Femur (tissue), 1 donor: ENCODE results near the gene AKIRIN2.

Experiments used
- DNase-seq: peaks from one replicate; pipeline ENCODE4 v3.0.0-alpha.2; 2017

AKIRIN2 gene

DNA sequence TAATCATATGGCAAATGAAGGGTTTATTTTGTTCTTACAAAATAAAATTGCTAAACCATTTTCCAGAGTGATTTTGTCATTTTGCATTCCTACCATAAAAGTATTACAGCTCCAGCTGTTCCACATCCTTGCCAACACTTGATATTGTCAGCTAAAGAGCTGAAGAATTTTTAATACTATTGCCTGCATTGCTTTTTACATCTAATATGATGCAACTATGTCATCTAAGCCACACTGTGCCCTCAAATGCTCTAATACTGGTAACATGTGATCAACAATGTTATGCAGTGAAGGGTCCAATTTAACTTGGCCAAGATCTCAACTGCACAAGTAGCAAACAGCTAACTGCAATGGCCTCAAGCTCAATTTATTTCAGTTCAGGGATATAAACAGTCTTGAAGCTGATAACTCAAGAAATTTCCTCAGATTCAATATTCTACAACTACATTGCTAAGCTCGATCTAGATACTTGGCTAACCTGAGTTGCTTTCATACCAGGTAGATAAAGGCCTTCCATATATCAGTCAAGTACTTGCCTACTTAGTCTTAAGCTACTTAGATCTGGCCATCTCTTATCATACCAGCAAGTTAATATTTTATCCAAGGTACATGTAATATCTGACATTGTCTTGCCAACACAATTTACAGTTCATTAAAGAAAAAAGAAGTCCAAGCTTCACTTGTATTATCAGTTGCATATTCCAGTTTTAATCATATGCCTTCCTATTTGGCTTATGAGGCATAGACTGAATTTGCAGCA is 17.0 kb downstream of the AKIRIN2 start:
- DNase-seq = no peak

GRCh38 chr6:87683890-87684289 is 18.1 kb downstream of the AKIRIN2 start:
- DNase-seq = no peak

DNA sequence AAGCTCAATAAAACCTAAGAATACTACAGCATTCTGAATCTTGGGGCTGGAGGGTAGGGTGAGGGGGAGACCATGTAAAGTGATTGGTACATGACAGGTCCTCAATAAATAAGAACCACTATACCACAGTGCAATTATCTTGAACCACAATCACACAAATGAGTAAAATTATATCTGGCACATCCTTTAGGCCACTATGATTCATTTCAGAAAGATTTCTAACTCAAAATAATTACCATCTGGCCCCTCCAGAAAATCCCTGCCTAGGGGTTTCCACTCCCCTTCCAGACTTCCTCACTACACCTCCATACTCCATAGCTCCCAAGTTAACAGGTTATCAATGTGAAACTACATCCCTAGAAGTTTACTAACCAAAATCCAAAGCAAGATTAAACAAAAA is 19.7 kb downstream of the AKIRIN2 start:
- no peak for DNase-seq

DNA sequence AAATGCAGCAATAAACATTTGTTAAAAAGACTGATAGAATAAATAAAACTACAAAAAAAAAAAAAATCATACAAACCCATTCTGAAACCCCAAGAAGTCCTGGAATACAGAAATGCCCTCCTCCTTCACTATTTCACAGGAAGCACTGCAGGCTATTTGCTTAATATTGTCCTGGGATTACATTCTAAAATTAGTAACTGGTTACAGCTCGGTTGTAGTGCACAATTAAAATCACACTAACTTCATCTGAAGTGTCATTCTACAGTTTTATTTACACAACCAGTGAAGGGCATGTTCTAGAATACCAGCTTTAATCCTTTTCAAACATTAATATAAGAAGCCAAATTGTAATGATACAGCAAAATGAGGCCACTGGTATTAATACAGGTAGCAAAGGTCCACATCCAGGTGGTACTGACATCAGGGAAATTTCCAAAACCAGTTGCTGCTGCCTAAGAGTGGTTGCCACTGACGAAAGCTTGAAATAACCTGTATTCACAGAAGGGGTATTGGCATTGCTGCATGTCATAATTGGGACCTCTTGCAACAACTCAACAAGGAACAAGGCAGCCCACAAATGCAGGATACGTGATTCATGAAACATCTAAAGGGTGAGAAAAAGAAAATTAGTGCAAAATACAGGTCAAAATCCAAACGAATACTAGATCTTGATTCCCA is 26.9 kb downstream of the AKIRIN2 start:
- DNase-seq = no peak

GRCh38 chr6:87674290-87674689 is 27.7 kb downstream of the AKIRIN2 start:
- DNase-seq = no peak

DNA sequence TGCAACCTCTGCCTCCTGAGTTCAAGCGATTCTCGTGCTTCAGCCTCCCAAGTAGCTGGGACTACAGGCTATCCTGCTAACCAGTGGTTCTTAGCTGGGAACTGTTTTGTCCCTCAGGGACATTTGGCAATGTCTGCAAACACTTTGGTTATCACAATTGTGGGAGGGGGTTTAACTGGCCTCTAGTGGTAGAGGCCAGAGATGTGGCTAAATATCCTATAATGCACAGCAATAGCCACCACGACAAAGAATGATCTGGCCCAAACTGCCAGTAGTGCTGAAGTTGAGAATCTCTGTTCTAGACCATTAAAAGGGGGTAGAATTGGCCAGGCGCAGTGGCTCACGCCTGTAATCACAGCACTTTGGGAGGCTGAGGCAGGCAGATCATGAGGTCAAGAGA is 28.8 kb downstream of the AKIRIN2 start:
- no peak for DNase-seq

DNA sequence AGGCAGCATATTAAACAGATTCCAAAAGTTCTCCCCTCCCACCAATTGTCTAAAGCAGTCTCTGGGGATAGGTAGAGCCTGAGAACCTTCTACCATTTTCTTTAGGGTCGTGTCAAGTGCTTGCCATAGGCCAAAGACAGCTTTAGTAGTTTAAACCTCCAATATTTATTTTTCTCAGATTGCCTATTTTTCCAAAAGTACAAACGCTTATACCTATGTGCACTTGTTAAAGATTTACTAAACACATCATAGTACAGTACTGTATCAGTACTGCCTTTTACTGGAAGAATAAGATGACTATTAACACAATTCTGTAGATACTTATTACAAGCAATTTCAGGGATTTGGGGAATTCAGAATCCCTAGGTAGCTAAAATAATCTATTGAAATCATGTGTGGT is 29.4 kb downstream of the AKIRIN2 start:
- no peak for DNase-seq

- DNase-seq = no peak
Observed at GRCh38 chr6:87671555-87672029, 30.4 kb downstream of the AKIRIN2 start.

DNA sequence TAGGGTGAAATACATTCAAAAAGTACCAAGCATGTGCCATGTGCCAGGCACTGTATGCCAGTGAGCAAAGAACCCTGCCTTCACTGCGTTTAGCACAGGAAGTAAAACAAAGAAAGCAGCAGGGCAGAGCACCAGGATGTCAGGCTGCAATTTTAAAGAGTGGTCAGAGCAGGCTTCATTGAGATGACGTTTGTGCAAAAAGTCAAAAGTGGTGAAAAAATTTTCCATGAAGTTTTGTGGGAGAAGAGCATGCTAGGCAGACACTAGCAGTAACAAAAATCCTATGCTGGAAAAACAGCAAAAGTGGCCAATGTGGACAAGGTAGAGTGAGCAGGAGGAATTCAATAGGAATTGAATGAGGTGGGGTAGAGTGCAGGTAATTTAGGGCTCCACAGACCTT is 31.3 kb downstream of the AKIRIN2 start:
- no peak for DNase-seq

DNA sequence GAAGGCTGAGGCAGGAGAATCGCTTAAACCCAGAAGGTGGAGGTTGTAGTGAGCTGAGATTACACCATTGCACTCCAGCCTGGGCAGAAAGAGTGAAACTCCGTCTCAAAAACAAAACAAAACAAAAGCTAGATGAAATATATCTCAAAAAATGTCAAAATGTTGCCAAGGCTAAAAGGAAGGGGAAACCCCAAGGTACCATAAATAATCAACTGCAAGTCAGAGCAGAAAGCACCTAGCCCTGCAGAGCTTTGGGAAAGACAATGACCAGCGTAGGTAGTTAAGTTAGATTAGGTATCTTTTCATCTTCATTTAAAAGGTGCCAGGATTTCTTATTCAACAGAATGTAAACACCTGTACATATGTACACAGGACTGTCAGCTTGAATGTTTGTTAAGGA is 33.0 kb downstream of the AKIRIN2 start:
- DNase-seq = no peak

- no peak for DNase-seq
Observed at GRCh38 chr6:87668013-87668412, 34.0 kb downstream of the AKIRIN2 start.

DNA sequence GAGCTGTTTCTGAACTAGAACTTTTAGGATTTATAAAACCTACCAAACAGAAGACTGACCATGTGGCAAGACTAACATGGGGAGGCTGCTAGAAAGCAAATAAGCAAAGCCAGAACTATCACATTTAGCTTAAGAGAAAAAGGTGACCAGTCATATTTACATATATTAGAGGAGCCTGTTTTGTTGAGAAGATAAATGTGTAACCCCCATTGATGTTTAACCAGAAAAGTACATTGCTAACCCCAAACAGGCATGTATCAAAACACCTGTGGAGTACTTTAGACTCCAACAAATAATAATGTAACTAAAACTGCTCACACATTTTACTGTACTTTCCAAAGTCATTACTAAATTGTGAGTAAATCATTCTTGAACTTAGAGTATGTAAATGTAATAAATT is 35.0 kb downstream of the AKIRIN2 start:
- no peak for DNase-seq

- no peak for DNase-seq
Observed at GRCh38 chr6:87664921-87665485, 37.0 kb downstream of the AKIRIN2 start.

DNA sequence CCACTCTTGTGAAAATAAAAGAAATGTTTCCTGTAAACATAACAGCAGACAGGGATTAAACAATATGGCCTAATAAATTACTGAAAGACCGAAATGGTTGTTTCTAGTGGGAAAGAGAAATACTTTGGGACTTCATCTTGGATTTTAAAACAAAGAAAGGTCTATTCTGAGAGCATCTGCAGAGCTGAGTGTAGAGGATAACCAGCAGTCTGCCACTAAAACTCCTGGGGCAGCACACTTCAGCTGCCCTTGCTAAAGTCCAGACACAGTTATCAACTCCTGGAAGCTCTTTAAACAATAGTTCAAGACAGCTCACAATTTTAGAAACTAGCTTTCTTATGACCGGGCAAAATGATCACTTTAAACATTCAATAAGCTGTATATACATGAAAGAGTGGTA is 38.6 kb downstream of the AKIRIN2 start:
- DNase-seq = no peak

DNA sequence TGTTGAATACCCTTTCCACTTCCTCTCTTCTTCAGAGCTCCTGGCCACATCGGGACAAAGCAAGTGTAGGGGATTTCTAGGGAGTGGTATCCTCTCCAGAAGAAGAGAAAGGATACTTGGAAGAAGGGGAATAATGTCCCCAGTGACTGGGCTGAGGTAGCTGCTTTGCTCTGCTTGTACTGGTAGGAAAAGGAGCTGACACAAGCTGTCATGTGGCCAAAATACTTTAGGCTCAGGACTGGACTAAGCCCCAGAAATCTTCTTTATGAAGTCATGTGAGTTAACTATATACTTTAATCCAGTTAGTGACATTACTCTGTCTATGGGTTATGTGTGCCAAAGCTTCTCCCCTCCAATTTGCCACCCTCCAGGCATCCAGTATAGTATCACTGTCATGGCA is 40.5 kb downstream of the AKIRIN2 start:
- no peak for DNase-seq

DNA sequence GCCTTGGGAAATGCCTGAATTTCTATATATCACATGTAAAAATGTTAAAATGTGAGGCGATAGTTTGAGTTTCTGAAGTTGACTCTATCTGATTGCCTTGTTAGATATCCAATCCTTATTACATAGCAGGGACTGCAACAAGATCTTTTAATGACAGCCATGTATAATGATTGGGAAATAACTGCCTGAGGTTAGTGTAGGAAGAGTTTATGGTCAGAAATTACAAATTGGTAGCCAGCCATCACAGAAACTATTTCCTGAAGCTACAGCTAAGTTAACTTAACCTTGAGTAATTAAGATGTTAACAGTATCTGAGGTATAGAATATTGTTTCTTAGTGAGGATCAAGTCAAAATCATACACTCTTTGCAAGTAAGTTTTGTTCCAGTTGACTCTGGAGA is 41.0 kb downstream of the AKIRIN2 start:
- DNase-seq = no peak

DNA sequence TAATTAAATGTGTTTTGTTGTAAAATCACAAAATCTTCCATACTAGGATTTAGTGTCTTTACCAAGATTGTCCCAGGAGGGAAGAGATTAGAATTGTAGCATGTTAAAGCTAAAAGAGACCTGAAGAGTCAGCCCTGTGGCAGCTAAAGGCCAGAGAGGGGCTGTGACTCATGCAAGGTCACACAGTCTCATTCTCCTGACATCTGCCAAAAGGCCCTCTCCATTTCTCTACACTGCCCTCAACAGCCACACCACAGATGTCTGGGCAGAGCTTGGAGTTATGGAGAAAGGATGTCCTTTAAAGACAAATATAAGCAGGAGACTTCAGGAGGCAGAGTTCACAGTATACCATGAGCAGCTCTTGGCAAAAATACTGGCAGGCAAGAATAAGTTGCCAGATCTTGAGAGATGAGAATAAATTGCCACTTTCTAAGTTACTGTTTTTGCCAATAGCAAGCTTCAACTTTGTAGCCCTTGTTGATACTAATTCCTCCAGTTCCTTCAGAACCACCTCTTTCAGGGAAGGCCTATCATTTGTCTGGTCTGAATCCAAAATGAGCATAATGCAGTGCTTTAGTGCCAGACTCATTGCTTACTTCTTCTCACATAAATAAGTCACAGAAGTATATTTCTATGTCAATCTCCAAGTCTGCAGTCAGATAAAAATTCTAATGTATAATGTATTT is 41.7 kb downstream of the AKIRIN2 start:
- no peak for DNase-seq

DNA sequence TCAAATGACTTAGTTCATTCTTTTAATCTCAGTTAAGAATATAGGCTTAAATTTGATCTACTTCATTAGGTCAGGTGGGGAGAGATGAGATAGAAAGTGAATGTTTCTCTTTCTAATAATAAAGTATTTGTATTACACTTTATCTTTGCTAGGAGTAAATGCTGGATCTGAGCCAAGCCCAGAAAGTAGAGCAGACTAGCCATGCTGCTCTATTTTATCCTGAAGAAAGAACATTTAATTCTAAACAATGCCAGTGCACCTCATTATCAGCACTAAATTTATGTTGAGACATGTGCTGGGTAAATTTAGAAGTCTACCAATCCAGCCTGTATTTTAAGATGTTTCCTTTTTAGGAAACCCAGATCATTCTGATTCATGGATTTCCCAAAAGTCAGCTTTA is 43.5 kb downstream of the AKIRIN2 start:
- no peak for DNase-seq

DNA sequence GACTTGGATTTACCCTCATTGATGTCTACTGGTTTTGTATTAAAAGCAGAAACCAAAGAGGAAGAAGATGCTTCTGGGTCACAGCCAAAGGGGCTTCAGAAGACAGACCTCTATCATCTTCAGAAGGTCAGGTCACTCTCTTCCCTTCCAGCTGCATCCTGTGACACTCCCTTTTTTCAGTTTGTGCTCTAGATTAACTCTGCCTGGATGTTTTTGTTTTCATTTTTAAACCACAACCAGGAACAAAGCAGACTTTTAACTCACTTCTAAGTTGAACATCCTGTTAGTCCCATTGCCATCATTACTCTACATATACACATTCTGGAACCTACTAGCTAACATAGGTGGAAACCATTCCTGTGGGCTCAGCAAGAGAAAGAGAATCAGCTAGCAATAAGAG is 45.2 kb downstream of the AKIRIN2 start:
- no peak for DNase-seq

GRCh38 chr6:87655824-87656223 is 46.2 kb downstream of the AKIRIN2 start:
- DNase-seq = no peak

DNA sequence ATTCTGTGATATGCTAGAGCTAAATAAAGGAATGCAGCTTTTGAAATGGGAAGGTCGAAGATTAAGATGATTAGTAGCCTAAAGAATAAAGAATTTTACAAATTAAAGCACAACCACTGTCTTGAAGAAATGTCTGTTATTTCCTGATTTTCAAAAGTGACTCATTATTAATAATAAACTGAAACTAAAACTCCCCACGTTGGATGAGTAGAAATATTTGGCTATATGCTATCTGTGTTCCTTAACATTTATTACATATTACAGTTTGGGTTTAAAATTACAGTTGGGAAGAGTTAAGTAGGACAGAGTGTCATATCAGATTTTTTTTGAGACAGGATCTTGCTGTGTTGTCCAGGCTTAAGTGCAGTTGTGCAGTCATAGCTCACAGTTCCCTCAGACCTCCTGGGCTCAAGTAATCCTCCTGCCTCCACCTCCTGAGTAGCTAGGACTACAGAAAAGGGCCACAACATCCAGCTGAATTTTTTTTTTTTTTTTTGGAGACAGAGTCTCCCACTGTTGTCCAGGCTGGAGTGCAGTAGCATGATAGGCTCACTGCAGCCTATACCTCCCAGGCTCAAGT is 47.1 kb downstream of the AKIRIN2 start:
- no peak for DNase-seq

GRCh38 chr6:87654122-87654521 is 47.9 kb downstream of the AKIRIN2 start:
- no peak for DNase-seq
